Mucosa of rectum (tissue), 2 donors: ENCODE results near the gene TLL2.

ENCODE experiments used
- H3K27ac ChIP-seq, 2 donors: one replicate each; pipeline ENCODE4 v1.7.0; 2013; ENCODE audit warnings: inconsistent platforms in 2 of 2, low read depth in 2 of 2, low read length in 2 of 2
- H3K27me3 ChIP-seq, 2 donors: one replicate each; pipeline ENCODE4 v1.7.0; 2013; ENCODE audit warnings: low read length in 2 of 2; ENCODE audit not compliant: control insufficient read depth in 2 of 2, insufficient read depth in 2 of 2
- H3K36me3 ChIP-seq, 2 donors: one replicate each; pipeline ENCODE4 v1.7.0; 2013; ENCODE audit warnings: low read length in 2 of 2; ENCODE audit not compliant: control insufficient read depth in 2 of 2, insufficient read depth in 2 of 2
- H3K4me1 ChIP-seq, 2 donors: one replicate each; pipeline ENCODE4 v1.7.0; 2013; ENCODE audit warnings: low read length in 2 of 2, mild to moderate bottlenecking in 1 of 2; ENCODE audit not compliant: control insufficient read depth in 2 of 2, insufficient read depth in 2 of 2
- H3K4me3 ChIP-seq, 2 donors: one replicate each; pipeline ENCODE4 v1.7.0; 2013; ENCODE audit warnings: low read length in 2 of 2
- H3K9ac ChIP-seq, 2 donors: one replicate each; pipeline ENCODE4 v1.7.0; 2013; ENCODE audit warnings: low read length in 2 of 2, low read depth in 1 of 2, mild to moderate bottlenecking in 1 of 2
- H3K9me3 ChIP-seq, 2 donors: one replicate each; pipeline ENCODE4 v1.7.0; 2013; ENCODE audit warnings: low read length in 2 of 2; ENCODE audit not compliant: control insufficient read depth in 2 of 2
- donor health status: healthy.
- donor health status: Normal muscosa, but diverticular disease.

The TLL2 gene

GRCh38 chr10:96366508-96366907, 147.2 kb downstream of the TLL2 start:
- H3K27ac ChIP-seq = no peak overlapping the region
- H3K4me1 ChIP-seq = no peaks in the 10 kb centered on the region
- no peak overlapping the region for H3K9ac ChIP-seq
- H3K4me3 ChIP-seq = no peak overlapping the region
- peaks cover 0 to 3% of the 10 kb centered on the region in 2 donors for H3K27me3 ChIP-seq
- H3K9me3 ChIP-seq = no peaks in the 10 kb centered on the region
- no peaks in the 10 kb centered on the region for H3K36me3 ChIP-seq

DNA sequence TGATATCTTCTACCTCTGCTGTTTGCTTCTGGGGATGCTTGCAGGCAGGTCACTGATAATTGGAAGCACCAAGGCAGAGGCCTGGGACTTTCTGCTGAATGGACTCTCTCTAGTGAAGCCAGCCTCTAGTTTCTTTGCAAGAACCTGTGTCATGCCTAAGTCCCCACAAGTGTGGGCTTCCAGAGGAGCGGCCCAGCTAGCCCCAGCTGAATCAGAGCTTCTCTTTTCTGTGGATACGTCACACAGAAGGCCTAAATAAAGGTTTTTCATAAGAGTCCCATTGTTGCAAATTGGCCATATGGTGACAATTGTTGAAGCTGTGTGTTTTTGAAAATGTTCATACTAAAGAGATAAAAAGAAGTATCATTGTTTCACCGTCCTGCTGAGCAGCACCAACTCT, 148.2 kb downstream of the TLL2 start:
- no peak overlapping the region for H3K27ac ChIP-seq
- H3K36me3 ChIP-seq = no peaks in the 10 kb centered on the region
- no peaks in the 10 kb centered on the region for H3K9me3 ChIP-seq
- H3K4me3 ChIP-seq = no peak overlapping the region
- peaks cover 0 to 3% of the 10 kb centered on the region in 2 donors for H3K27me3 ChIP-seq
- H3K9ac ChIP-seq = no peak overlapping the region
- H3K4me1 ChIP-seq = no peaks in the 10 kb centered on the region

GRCh38 chr10:96360766-96361165, 153.0 kb downstream of the TLL2 start:
- H3K9me3 ChIP-seq = no peaks in the 10 kb centered on the region

GRCh38 chr10:96360331-96360730, 153.4 kb downstream of the TLL2 start:
- H3K4me3 ChIP-seq = no peak overlapping the region
- H3K27me3 ChIP-seq = peaks cover 2 to 5% of the 10 kb centered on the region in 2 donors
- H3K9ac ChIP-seq = no peak overlapping the region
- no peaks in the 10 kb centered on the region for H3K9me3 ChIP-seq
- no peak overlapping the region for H3K27ac ChIP-seq
- H3K36me3 ChIP-seq = no peaks in the 10 kb centered on the region
- no peaks in the 10 kb centered on the region for H3K4me1 ChIP-seq

More at GRCh38 chr10:96360766-96361165, 153.0 kb downstream of the TLL2 start:
- H3K9ac ChIP-seq = no peak overlapping the region
- peaks cover 0 to 3% of the 10 kb centered on the region in 2 donors for H3K27me3 ChIP-seq
- H3K4me1 ChIP-seq = no peaks in the 10 kb centered on the region
- H3K27ac ChIP-seq = no peak overlapping the region
- no peaks in the 10 kb centered on the region for H3K36me3 ChIP-seq
- no peak overlapping the region for H3K4me3 ChIP-seq

DNA sequence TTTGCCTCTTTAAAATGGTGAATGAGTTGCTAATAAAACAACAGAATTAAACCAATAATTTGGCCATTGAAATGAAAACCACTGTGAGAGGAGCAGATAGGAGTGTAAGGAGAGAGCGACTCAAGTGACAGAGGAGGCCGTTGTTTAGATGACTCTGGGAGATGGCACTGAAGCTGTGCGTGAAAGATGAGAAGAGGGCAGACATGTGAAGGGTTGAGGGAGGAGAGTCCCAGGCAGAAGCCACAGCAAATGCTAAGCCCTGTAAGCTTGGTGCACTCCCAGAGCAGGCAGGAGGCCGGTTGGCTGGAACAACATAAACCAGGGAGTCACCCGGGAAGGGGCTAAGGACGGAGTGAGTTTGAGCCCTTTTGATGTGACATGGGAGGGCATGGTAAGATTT, 154.1 kb downstream of the TLL2 start:
- no peaks in the 10 kb centered on the region for H3K36me3 ChIP-seq
- H3K4me1 ChIP-seq = no peaks in the 10 kb centered on the region
- H3K4me3 ChIP-seq = no peak overlapping the region
- H3K27ac ChIP-seq = no peak overlapping the region
- no peak overlapping the region for H3K9ac ChIP-seq
- peaks cover 2 to 5% of the 10 kb centered on the region in 2 donors for H3K27me3 ChIP-seq
- H3K9me3 ChIP-seq = no peaks in the 10 kb centered on the region

DNA sequence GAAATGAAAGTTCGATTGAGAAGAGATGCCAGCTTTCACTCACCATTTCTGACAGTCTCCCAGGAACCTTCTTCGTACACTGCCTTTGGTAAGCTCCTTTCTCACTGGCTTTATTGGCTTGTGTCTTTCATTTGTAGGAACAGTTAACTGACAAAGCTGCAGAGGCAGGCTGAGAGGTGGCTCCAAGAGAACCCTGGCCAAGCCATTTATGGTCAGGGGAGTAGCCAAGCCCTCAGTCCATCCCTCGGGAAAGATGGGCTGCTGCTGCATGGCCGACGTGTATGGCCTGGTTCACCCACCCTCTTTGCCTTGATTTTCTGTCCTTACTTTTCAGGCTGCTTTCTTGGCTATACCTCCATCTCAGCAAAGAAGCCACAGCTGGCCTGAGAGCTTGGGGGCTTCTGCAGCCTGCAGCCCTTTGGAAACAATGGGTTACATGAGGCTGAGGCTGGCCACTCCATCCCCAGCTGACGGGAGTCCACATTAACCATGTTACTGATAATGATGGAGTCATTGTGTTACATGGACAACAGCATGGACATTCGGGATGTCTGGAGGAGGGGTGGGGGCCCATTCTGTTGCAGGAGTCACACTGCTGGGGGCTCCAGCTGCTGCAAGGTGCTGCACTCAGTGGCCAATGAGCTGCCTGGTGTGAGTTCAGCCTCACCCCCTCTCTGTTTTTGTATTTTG, 154.7 kb downstream of the TLL2 start, which contains the start of gene OPALIN:
TSS of gene OPALIN (minus strand) at position 152 of the 690 bp plus-strand sequence. CDS start at position 46, 106 bp downstream.
- Histone ChIP-seq H3K9me3 (no peaks in the 10 kb centered on the region), H3K4me3 (no peak within 1 kb of the TSS), H3K4me1 (no peaks in the 10 kb centered on the region), H3K36me3 (no peaks in the 10 kb centered on the region), H3K27ac (no peak within 1 kb of the TSS), H3K27me3 (peaks cover 2 to 5% of the 10 kb centered on the region in 2 donors), H3K9ac (no peak within 1 kb of the TSS)

- no peak overlapping the region for H3K9ac ChIP-seq
- peaks cover 4 to 9% of the 10 kb centered on the region in 2 donors for H3K4me1 ChIP-seq
- no peak overlapping the region for H3K27ac ChIP-seq
- H3K4me3 ChIP-seq = no peak overlapping the region
- no peaks in the 10 kb centered on the region for H3K36me3 ChIP-seq
- no peaks in the 10 kb centered on the region for H3K9me3 ChIP-seq
- peaks cover 2 to 5% of the 10 kb centered on the region in 2 donors for H3K27me3 ChIP-seq
Observed at GRCh38 chr10:96357038-96357620, 156.6 kb downstream of the TLL2 start.

- Histone ChIP-seq H3K36me3 (no peaks in the 10 kb centered on the region), H3K4me1 (peaks cover 4 to 9% of the 10 kb centered on the region in 2 donors), H3K27me3 (peaks cover 2 to 5% of the 10 kb centered on the region in 2 donors), H3K9ac (no peak overlapping the region), H3K27ac (peak overlapping the region in 1 of 2 donors; percentile 21), H3K4me3 (no peak overlapping the region), H3K9me3 (no peaks in the 10 kb centered on the region)
Observed at GRCh38 chr10:96352582-96352981, 161.1 kb downstream of the TLL2 start.

- H3K4me1 ChIP-seq = peaks cover 4 to 9% of the 10 kb centered on the region in 2 donors
- H3K36me3 ChIP-seq = no peaks in the 10 kb centered on the region
- H3K9ac ChIP-seq = no peak overlapping the region
- no peaks in the 10 kb centered on the region for H3K9me3 ChIP-seq
- H3K27me3 ChIP-seq = peaks cover 2 to 5% of the 10 kb centered on the region in 2 donors
- H3K27ac ChIP-seq = no peak overlapping the region
- no peak overlapping the region for H3K4me3 ChIP-seq
Observed at GRCh38 chr10:96352027-96352426, 161.7 kb downstream of the TLL2 start.

GRCh38 chr10:96346295-96346694, 167.4 kb downstream of the TLL2 start:
- Histone ChIP-seq H3K9me3 (peaks cover 0 to 6% of the 10 kb centered on the region in 2 donors), H3K9ac (no peak overlapping the region), H3K4me3 (no peak overlapping the region), H3K27ac (no peak overlapping the region), H3K4me1 (no peaks in the 10 kb centered on the region), H3K36me3 (no peaks in the 10 kb centered on the region), H3K27me3 (no peaks in the 10 kb centered on the region)
